ENCODE data around the gene THAP4.

THAP4 gene

GRCh38 chr2:241559323-241560161 is 77.4 kb downstream of the THAP4 start:
- Histone ChIP-seq H3K27me3 (ENCODE audit: insufficient read depth, poor library complexity, severe bottlenecking) (peaks cover 27% of the 10 kb centered on the region), H3K27ac (replicated peaks) (no peak overlapping the region), H3K4me3 (replicated peaks; ENCODE audit: insufficient read depth, low read length) (peak overlapping the region; percentile 29)
- no peak for DNase-seq (ENCODE audit: low read depth in 1 of 2, low spot score in 1 of 2)
- TF ChIP-seq GABPA (IDR thresholded peaks at IDR 0.05; ENCODE audit: low read depth), result no peak
- no peak for TF ChIP-seq POLR2AphosphoS5 (IDR thresholded peaks at IDR 0.05; ENCODE audit: low read depth)
- TF ChIP-seq SPI1 (IDR thresholded peaks at IDR 0.05; ENCODE audit: borderline replicate concordance, low read depth), result no peak
- no peak for TF ChIP-seq REST (IDR thresholded peaks at IDR 0.05; ENCODE audit: insufficient replicate concordance, low read depth)
- TF ChIP-seq CTCF (IDR thresholded peaks at IDR 0.05; ENCODE audit: insufficient read depth, low read length), result no peak

- peaks cover 27% of the 10 kb centered on the region for H3K27me3 ChIP-seq (ENCODE audit: insufficient read depth, poor library complexity, severe bottlenecking)
- H3K4me3 ChIP-seq (replicated peaks; ENCODE audit: insufficient read depth, low read length), result peak within 1 kb of the TSS; percentile 29
- DNase-seq (ENCODE audit: low read depth in 1 of 2, low spot score in 1 of 2), result no peak
- H3K27ac ChIP-seq (replicated peaks), result no peak within 1 kb of the TSS
- TF ChIP-seq GABPA (IDR thresholded peaks at IDR 0.05; ENCODE audit: low read depth) (no peak), SPI1 (IDR thresholded peaks at IDR 0.05; ENCODE audit: borderline replicate concordance, low read depth) (no peak), POLR2AphosphoS5 (IDR thresholded peaks at IDR 0.05; ENCODE audit: low read depth) (no peak), REST (IDR thresholded peaks at IDR 0.05; ENCODE audit: insufficient replicate concordance, low read depth) (no peak), CTCF (IDR thresholded peaks at IDR 0.05; ENCODE audit: insufficient read depth, low read length) (no peak)
Observed at GRCh38 chr2:241558532-241559322, 78.2 kb downstream of the THAP4 start, which contains the start of gene BOK. BOK (plus strand) TSS chr2:241558745; CDS start chr2:241559484, 739 bp downstream.

GRCh38 chr2:241556746-241557145 is 80.2 kb downstream of the THAP4 start:
- Histone ChIP-seq H3K27ac (replicated peaks) (no peak overlapping the region), H3K27me3 (ENCODE audit: insufficient read depth, poor library complexity, severe bottlenecking) (peaks cover 32% of the 10 kb centered on the region), H3K4me3 (replicated peaks; ENCODE audit: insufficient read depth, low read length) (no peak overlapping the region)
- TF ChIP-seq CTCF (IDR thresholded peaks at IDR 0.05; ENCODE audit: insufficient read depth, low read length) (no peak), POLR2AphosphoS5 (IDR thresholded peaks at IDR 0.05; ENCODE audit: low read depth) (no peak), REST (IDR thresholded peaks at IDR 0.05; ENCODE audit: insufficient replicate concordance, low read depth) (no peak), GABPA (IDR thresholded peaks at IDR 0.05; ENCODE audit: low read depth) (no peak), SPI1 (IDR thresholded peaks at IDR 0.05; ENCODE audit: borderline replicate concordance, low read depth) (no peak)
- DNase-seq (ENCODE audit: low read depth in 1 of 2, low spot score in 1 of 2), result no peak
